MCF 10A (cell line): Measurements from ENCODE around the gene NUB1. TPM values are rescaled to one million over a fixed set of nuclear protein-coding genes. Genes with fewer than 3 reads are reported as not detected.

Experiments
- BruUV-seq: library from RNA; stranded (reverse); fragments of 400-500 nt; replicated peaks from 2 replicates; lab custom pipeline; 2021; lab: Mats Ljungman, UMichigan
- CTCF ChIA-PET: fragments of 300-600 bp; sonication (Branson Sonifier 250); formaldehyde crosslinking; extraction: SDS; loops from one replicate; lab custom pipeline; 2021; ENCODE audit warnings: antibody characterized with exemption, inconsistent platforms; lab: Yijun Ruan, JAX
- POLR2A ChIA-PET: fragments of 300-600, 350-650 bp; sonication (Branson Sonifier 250); formaldehyde crosslinking; extraction: SDS; loops from one replicate; lab custom pipeline; 2020; ENCODE audit warnings: antibody characterized with exemption, inconsistent platforms; lab: Yijun Ruan, JAX
- DNase-seq: peaks from one replicate; pipeline ENCODE4 v3.0.0-alpha.2; 2018; ENCODE audit not compliant: unreplicated experiment
- H3K27ac Mint-ChIP-seq: one replicate; pipeline ENCODE4 v1.8.0; 2022; ENCODE audit warnings: mild to moderate bottlenecking, low read depth, mixed read lengths; ENCODE audit not compliant: unreplicated experiment
- H3K27me3 Mint-ChIP-seq: one replicate; pipeline ENCODE4 v1.8.0; 2022; ENCODE audit warnings: mixed read lengths; ENCODE audit not compliant: insufficient read depth, unreplicated experiment
- H3K36me3 Mint-ChIP-seq: one replicate; pipeline ENCODE4 v1.8.0; 2022; ENCODE audit warnings: mild to moderate bottlenecking, moderate library complexity, mixed read lengths; ENCODE audit not compliant: insufficient read depth, unreplicated experiment
- H3K4me1 Mint-ChIP-seq: one replicate; pipeline ENCODE4 v1.8.0; 2022; ENCODE audit warnings: mixed read lengths; ENCODE audit not compliant: insufficient read depth, unreplicated experiment
- H3K4me3 Mint-ChIP-seq: one replicate; pipeline ENCODE4 v1.8.0; 2022; ENCODE audit warnings: mild to moderate bottlenecking, moderate library complexity, mixed read lengths; ENCODE audit not compliant: unreplicated experiment
- H3K9me3 Mint-ChIP-seq: one replicate; pipeline ENCODE4 v1.8.0; 2022; ENCODE audit warnings: mixed read lengths; ENCODE audit not compliant: unreplicated experiment
- intact Hi-C: fragments of 100-400 bp; cut with micrococcal nuclease; formaldehyde crosslinking; loops from 2 replicates; pipeline ENCODE4 v1.14.1; 2022
- total RNA-seq: library from RNA; stranded (reverse); gene quantifications from 2 replicates; pipeline ENCODE4 v1.2.3, GENCODE V29; 2022
- TF ChIP-seq, protein P1 (sequence below): fragments of 200-600 bp; IDR thresholded peaks from one replicate; pipeline ENCODE4 v1.8.0; 2022; ENCODE audit warnings: antibody characterized with exemption, mild to moderate bottlenecking; ENCODE audit not compliant: unreplicated experiment

The NUB1 gene
- total RNA-seq, 1 experiment from 2014 or later, result 53.3 TPM

DNA sequence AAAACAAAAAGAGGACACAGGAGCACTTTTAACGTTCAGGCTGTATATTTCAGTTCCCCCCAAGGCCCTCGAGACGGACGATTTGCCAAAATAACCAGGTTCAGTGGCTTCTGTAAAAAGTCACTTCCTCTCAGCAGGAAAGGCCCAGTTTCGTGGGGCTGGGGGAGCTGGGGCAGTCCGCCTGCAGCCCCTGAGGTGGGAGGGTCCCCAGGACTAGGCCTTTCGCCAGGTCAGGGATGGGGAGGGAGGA, 39.4 kb downstream of the NUB1 start:
- POLR2A ChIA-PET, result no interaction called here
- Mint-ChIP-seq H3K9me3 (no peaks in the 10 kb centered on the region), H3K4me3 (no peak overlapping the region), H3K27ac (no peak overlapping the region), H3K27me3 (no peaks in the 10 kb centered on the region), H3K36me3 (peaks cover 24% of the 10 kb centered on the region), H3K4me1 (no peaks in the 10 kb centered on the region)
- intact Hi-C loops, result no loop called here
- CTCF ChIA-PET, result interaction anchor here (1.4 kb wide), 1 partner anchor 66 kb away, joined by 8 read pairs; no protein-coding TSS in a partner anchor
- DNase-seq, result no peak
- no TSS peak for BruUV-seq
- TF ChIP-seq, protein P1, sequence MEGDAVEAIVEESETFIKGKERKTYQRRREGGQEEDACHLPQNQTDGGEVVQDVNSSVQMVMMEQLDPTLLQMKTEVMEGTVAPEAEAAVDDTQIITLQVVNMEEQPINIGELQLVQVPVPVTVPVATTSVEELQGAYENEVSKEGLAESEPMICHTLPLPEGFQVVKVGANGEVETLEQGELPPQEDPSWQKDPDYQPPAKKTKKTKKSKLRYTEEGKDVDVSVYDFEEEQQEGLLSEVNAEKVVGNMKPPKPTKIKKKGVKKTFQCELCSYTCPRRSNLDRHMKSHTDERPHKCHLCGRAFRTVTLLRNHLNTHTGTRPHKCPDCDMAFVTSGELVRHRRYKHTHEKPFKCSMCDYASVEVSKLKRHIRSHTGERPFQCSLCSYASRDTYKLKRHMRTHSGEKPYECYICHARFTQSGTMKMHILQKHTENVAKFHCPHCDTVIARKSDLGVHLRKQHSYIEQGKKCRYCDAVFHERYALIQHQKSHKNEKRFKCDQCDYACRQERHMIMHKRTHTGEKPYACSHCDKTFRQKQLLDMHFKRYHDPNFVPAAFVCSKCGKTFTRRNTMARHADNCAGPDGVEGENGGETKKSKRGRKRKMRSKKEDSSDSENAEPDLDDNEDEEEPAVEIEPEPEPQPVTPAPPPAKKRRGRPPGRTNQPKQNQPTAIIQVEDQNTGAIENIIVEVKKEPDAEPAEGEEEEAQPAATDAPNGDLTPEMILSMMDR, result no peak

DNA sequence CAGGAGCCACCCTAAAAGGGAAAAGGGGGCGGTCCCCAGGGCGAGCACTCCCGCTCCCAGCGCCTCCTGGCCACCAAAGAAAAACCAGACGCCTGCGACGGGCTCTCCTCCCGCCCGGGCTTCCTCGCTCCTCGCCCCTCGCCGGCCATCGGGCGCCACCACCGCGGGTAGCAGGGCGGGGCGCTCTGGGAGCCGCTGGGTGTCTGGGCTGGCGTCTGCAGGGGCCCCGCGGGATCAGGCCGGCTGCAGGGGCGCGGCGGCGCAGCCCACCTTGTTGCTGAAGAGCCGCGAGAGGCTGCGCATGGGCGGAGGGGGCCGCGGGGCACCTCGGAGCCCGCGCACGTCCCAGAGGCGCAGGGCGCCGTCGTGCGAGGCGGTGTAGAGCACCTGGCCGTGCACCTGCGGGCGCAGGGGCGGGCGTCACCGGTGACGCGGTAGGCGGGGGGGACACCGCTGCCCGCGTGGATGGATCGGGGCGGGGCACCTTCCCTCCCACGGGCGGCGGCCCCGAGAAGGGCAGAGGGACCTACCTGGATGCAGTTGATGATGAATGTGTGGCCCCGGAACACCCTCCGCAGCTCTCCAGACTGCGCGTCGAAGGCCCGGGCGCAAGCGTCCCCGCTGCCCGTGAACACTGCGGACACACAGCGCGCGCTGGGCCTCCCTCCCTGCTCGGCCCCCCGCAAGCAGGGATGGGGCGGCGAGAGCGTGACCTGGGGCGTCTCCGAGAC, 39.9 kb downstream of the NUB1 start:
- ChIA-PET CTCF (interaction anchor here (1.4 kb wide), 1 partner anchor 67 kb away, joined by 8 read pairs; no protein-coding TSS in a partner anchor), POLR2A (no interaction called here)
- no peak for DNase-seq
- no TSS peak for BruUV-seq
- TF ChIP-seq, protein P1, result no peak
- Mint-ChIP-seq H3K27me3 (no peaks in the 10 kb centered on the region), H3K9me3 (no peaks in the 10 kb centered on the region), H3K4me3 (no peak overlapping the region), H3K36me3 (peaks cover 19% of the 10 kb centered on the region), H3K27ac (no peak overlapping the region), H3K4me1 (no peaks in the 10 kb centered on the region)
- intact Hi-C loops, result no loop called here

DNA sequence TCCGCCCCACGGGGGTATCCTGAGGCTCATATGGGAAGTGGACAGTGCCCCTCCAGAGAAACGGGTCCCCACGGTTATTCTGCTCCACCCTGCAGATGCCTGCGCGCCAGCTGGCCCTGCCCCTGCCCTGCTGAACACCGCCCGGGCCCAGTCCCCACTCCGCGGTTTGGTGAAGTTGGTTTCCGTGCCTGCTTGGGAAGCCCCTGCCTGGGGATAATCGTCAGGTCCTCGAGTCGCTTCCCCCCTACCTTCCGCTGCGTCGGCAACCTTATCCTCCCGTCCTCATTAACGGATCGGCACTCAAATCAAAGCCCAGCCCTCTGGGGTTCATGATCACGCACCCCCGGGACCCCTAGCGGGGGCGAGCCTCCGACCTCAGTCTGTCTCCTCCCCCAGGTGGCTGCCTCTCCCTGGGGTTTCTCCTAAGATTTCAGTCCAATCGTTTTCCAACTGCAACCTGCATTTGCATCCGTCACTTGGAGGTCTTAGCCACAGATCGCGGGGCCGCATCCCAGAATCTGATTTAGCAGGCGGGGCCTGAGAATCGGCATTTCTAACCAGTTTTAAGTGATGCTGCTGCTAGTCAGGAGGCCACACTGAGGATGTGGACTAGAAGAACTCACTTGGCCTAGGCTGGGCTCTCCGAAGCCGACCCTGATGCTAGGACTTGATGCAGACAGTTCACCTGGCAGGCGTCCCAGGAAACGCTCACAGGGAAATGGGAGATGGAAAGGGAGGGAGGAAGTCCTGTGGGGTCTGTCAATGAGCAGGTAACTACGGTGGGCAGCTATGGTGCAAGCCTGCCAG, 40.7 kb downstream of the NUB1 start:
- BruUV-seq, result no TSS peak
- Mint-ChIP-seq H3K27ac (no peak overlapping the region), H3K27me3 (no peaks in the 10 kb centered on the region), H3K9me3 (no peaks in the 10 kb centered on the region), H3K4me1 (no peaks in the 10 kb centered on the region), H3K36me3 (peaks cover 12% of the 10 kb centered on the region), H3K4me3 (no peak overlapping the region)
- no peak for DNase-seq
- TF ChIP-seq, protein P1, result no peak
- ChIA-PET CTCF (interaction anchor here (0.6 to 2.7 kb wide), 4 partner anchors 11 to 502 kb away, joined by 3 to 18 read pairs (median 8); no protein-coding TSS in a partner anchor), POLR2A (no interaction called here)
- intact Hi-C loops, result no loop called here
